ENCODE data around the gene MAP3K6. TPM values are rescaled to one million over a fixed set of nuclear protein-coding genes. Genes with fewer than 3 reads are reported as not detected.

Gene MAP3K6
- total and polyA plus RNA-seq, 3 donors from 2014 or later, result 18.4 to 31.7 (median 18.8) TPM

GRCh38 chr1:27345272-27345671 lies 21.5 kb downstream of the MAP3K6 start:
- WGBS, 2 donors, result 87 to 96% methylated on average over 7 to 12 of the region's 12 CpGs
- no peak for DNase-seq
- intact Hi-C loops (cut with DNase I; ENCODE audit: low total_unique reads), result no loop called here
- H3K4me3 ChIP-seq, result no peak overlapping the region
- no peak overlapping the region for H3K27ac ChIP-seq
- H3K9me3 ChIP-seq, result no peaks in the 10 kb centered on the region
- peaks cover 13% of the 10 kb centered on the region for H3K4me1 ChIP-seq
- no peak for TF ChIP-seq POLR2A (IDR thresholded peaks at IDR 0.05)
- TF ChIP-seq, protein P1, sequence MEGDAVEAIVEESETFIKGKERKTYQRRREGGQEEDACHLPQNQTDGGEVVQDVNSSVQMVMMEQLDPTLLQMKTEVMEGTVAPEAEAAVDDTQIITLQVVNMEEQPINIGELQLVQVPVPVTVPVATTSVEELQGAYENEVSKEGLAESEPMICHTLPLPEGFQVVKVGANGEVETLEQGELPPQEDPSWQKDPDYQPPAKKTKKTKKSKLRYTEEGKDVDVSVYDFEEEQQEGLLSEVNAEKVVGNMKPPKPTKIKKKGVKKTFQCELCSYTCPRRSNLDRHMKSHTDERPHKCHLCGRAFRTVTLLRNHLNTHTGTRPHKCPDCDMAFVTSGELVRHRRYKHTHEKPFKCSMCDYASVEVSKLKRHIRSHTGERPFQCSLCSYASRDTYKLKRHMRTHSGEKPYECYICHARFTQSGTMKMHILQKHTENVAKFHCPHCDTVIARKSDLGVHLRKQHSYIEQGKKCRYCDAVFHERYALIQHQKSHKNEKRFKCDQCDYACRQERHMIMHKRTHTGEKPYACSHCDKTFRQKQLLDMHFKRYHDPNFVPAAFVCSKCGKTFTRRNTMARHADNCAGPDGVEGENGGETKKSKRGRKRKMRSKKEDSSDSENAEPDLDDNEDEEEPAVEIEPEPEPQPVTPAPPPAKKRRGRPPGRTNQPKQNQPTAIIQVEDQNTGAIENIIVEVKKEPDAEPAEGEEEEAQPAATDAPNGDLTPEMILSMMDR (IDR thresholded peaks at IDR 0.05), result no peak
- no peaks in the 10 kb centered on the region for H3K36me3 ChIP-seq (ENCODE audit: low read depth, missing control alignments)
- H3K27me3 ChIP-seq, result no peaks in the 10 kb centered on the region

DNA sequence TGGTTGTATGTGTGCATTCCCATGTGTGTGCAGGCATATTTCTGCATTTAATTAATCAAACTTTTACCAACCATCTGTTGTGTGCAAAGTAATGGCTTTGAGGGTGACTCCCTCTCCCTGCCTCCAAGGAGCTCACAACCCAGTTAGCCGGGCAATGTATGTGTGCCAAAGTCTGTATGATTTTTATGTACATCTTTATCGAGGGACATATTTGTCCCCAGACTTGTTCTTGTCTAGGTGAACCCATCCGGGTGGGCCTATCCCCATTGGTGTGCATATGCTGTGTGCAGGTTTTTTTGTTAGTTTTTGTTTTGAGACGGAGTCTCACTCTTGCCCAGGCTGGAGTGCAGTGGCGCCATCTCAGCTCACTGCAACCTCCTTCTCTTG lies 23.1 kb downstream of the MAP3K6 start:
- intact Hi-C loops (cut with DNase I; ENCODE audit: low total_unique reads), result no loop called here
- H3K4me3 ChIP-seq, result no peak overlapping the region
- TF ChIP-seq, protein P1 (IDR thresholded peaks at IDR 0.05), result no peak
- TF ChIP-seq POLR2A (IDR thresholded peaks at IDR 0.05), result no peak
- H3K9me3 ChIP-seq, result no peaks in the 10 kb centered on the region
- H3K4me1 ChIP-seq, result peaks cover 5% of the 10 kb centered on the region
- no peaks in the 10 kb centered on the region for H3K27me3 ChIP-seq
- WGBS, 2 donors, result 80 to 83% methylated on average over 5 of the region's 5 CpGs
- no peaks in the 10 kb centered on the region for H3K36me3 ChIP-seq (ENCODE audit: low read depth, missing control alignments)
- DNase-seq, result no peak
- no peak overlapping the region for H3K27ac ChIP-seq

GRCh38 chr1:27342778-27343638 lies 23.8 kb downstream of the MAP3K6 start:
- Histone ChIP-seq H3K4me1 (peaks cover 5% of the 10 kb centered on the region), H3K9me3 (no peaks in the 10 kb centered on the region), H3K27me3 (no peaks in the 10 kb centered on the region), H3K36me3 (ENCODE audit: low read depth, missing control alignments) (no peaks in the 10 kb centered on the region), H3K4me3 (no peak overlapping the region), H3K27ac (no peak overlapping the region)
- WGBS, 2 donors, result 67 to 77% methylated on average over 13 to 28 of the region's 31 CpGs
- DNase-seq, result no peak
- intact Hi-C loops (cut with DNase I; ENCODE audit: low total_unique reads), result no loop called here
- TF ChIP-seq POLR2A (IDR thresholded peaks at IDR 0.05), result no peak
- TF ChIP-seq, protein P1 (IDR thresholded peaks at IDR 0.05), result no peak

DNA sequence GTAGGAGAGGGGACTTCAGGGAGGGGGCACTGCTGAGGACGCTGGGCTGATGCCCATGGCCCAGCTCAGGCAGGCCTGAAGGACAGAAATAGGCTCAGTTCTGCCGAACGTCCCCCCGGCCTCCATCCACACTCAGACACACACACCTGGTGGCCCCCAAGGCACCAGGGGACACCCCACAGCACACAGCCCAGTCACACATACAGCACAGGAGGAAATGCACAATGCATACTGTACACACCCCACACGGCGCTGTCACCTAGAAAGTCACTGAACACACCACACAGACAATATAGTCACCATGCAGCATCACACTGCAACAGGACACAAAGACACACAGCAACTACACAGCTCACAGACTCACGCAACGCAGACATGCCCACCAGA lies 24.4 kb downstream of the MAP3K6 start:
- H3K27me3 ChIP-seq, result no peaks in the 10 kb centered on the region
- H3K4me3 ChIP-seq, result no peak overlapping the region
- no peaks in the 10 kb centered on the region for H3K9me3 ChIP-seq
- TF ChIP-seq, protein P1 (IDR thresholded peaks at IDR 0.05), result no peak
- no peak for TF ChIP-seq POLR2A (IDR thresholded peaks at IDR 0.05)
- intact Hi-C loops (cut with DNase I; ENCODE audit: low total_unique reads), result no loop called here
- no peaks in the 10 kb centered on the region for H3K36me3 ChIP-seq (ENCODE audit: low read depth, missing control alignments)
- DNase-seq, result no peak
- peaks cover 5% of the 10 kb centered on the region for H3K4me1 ChIP-seq
- no peak overlapping the region for H3K27ac ChIP-seq
- 74 to 90% methylated on average over 4 to 8 of the region's 8 CpGs for WGBS, 2 donors

All from testis (tissue), 3 donors.